Transverse colon (tissue), 4 donors: Measurements from ENCODE around the gene TAS1R3. TPM values are rescaled to one million over a fixed set of nuclear protein-coding genes. Genes with fewer than 3 reads are reported as not detected.

ENCODE experiments used
- DNase-seq: peaks from one replicate; pipeline ENCODE4 v3.0.0-alpha.2; 2019
- H3K27ac ChIP-seq, 4 donors: fragments of 200-600 bp; sonication (generic); 2 replicates each; pipeline ENCODE4 v1.5.1; 2016 to 2018; ENCODE audit warnings: inconsistent platforms in 4 of 4
- H3K27me3 ChIP-seq: fragments of 200-600 bp; sonication (generic); 2 replicates; pipeline ENCODE4 v1.5.1; 2017; ENCODE audit warnings: inconsistent platforms
- H3K36me3 ChIP-seq, 4 donors: fragments of 200-600 bp; sonication (generic); 2 replicates each; pipeline ENCODE4 v1.5.1; 2017 to 2019; ENCODE audit warnings: inconsistent platforms in 4 of 4
- H3K4me1 ChIP-seq, 4 donors: fragments of 200-600 bp; sonication (generic); 2 replicates each; pipeline ENCODE4 v1.5.1; 2017 to 2020; ENCODE audit warnings: inconsistent platforms in 4 of 4
- H3K4me3 ChIP-seq, 4 donors: fragments of 200-600 bp; sonication (generic); 1 replicate in 1 of 4; 2 replicates in 3 of 4; pipeline versions ENCODE4 v1.5.1 to v1.6.1; 2017 to 2019; ENCODE audit warnings: inconsistent platforms in 4 of 4
- H3K9me3 ChIP-seq, 2 donors: fragments of 200-600 bp; sonication (generic); 2 replicates each; pipeline ENCODE4 v1.5.1; 2017 to 2019; ENCODE audit warnings: inconsistent platforms in 2 of 2
- CTCF ChIP-seq, 5 experiments: fragments of 200-600 bp in 3 of 5; fragments of 450-650 bp in 2 of 5; sonication (generic) in 3 of 5; IDR thresholded peaks; 1 replicate in 2 of 5; 2 replicates in 3 of 5; pipeline ENCODE4 v1.5.1; 2016 to 2017; ENCODE audit warnings: antibody characterized with exemption in 5 of 5, inconsistent platforms in 3 of 5, mild to moderate bottlenecking in 2 of 5, moderate library complexity in 1 of 5
- EP300 ChIP-seq: sonication (generic); formaldehyde crosslinking; IDR thresholded peaks from one replicate; pipeline ENCODE4 v1.6.1; 2017; ENCODE audit warnings: antibody characterized with exemption, low read depth
- POLR2A ChIP-seq: fragments of 450-650 bp; IDR thresholded peaks from one replicate; pipeline ENCODE4 v1.6.1; 2016; ENCODE audit warnings: antibody characterized with exemption, mild to moderate bottlenecking, moderate library complexity
- POLR2AphosphoS5 ChIP-seq, 3 donors: sonication (generic); formaldehyde crosslinking; IDR thresholded peaks; one replicate each; pipeline ENCODE4 v1.6.1; 2016; ENCODE audit warnings: antibody characterized with exemption in 3 of 3
- WGBS, 2 donors: methylation state at CpG; one replicate each; pipeline ENCODE4 v1.1.5; 2018; ENCODE audit warnings: low coverage in 1 of 2; 5-methylcytosine and 5-hydroxymethylcytosine counted together
- in situ Hi-C, 4 donors: fragments of 200-750 bp; cut with MboI; loops; one replicate each; pipeline versions ENCODE4 v1.15.0 to v1.15.1; 2017; ENCODE audit warnings: low sequenced_read_pairs in 3 of 4, low pct_ligation_motif_present in 1 of 4, low pct_unique_long_range_greater_than_20kb in 1 of 4
- intact Hi-C: fragments of 100-400 bp; cut with DNase I; formaldehyde crosslinking; loops from one replicate; pipeline ENCODE4 v1.15.1; 2023; ENCODE audit warnings: low total_unique reads
- total RNA-seq, 4 donors: library from RNA; depleted of rRNA; stranded (reverse); fragments of >200 nt; gene quantifications; one replicate each; pipeline ENCODE4 v1.1.0, GENCODE V29; 2016

The TAS1R3 gene
- total RNA-seq, 4 donors from 2014 or later, result 0.40 to 2.0 (median 1.9) TPM; not detected in 1

GRCh38 chr1:1326075-1326605, 4.9 kb upstream of the TAS1R3 start:
- peak overlapping the region in 2 of 4 donors; percentile 89 to 94 for H3K4me3 ChIP-seq
- peak overlapping the region; percentile 90 to 98 (median 92) for H3K27ac ChIP-seq
- H3K27me3 ChIP-seq, result peaks cover under 1% of the 10 kb centered on the region
- intact Hi-C loops, result no loop called here
- WGBS, 2 donors, result 41 to 47% methylated on average over 4 to 8 of the region's 8 CpGs
- H3K4me1 ChIP-seq, result peaks cover 24 to 37% (median 27%) of the 10 kb centered on the region in 4 donors
- DNase-seq, result no peak
- no peaks in the 10 kb centered on the region for H3K9me3 ChIP-seq
- no peak for TF ChIP-seq EP300
- TF ChIP-seq CTCF (IDR thresholded peaks at IDR 0.05), result no peak
- TF ChIP-seq POLR2A, result no peak
- no peak for TF ChIP-seq POLR2AphosphoS5 (IDR thresholded peaks at IDR 0.05)
- H3K36me3 ChIP-seq, result peaks cover 0 to 6% (median 0%) of the 10 kb centered on the region in 4 donors
- in situ Hi-C loops, result no loop called here

GRCh38 chr1:1327291-1327690, 3.8 kb upstream of the TAS1R3 start:
- no peak for DNase-seq
- intact Hi-C loops (no loop called here), in situ Hi-C loops (no loop called here)
- Histone ChIP-seq H3K36me3 (peaks cover 0 to 6% (median 0%) of the 10 kb centered on the region in 4 donors), H3K27ac (no peak overlapping the region), H3K27me3 (peaks cover 12% of the 10 kb centered on the region), H3K4me1 (peaks cover 19 to 35% (median 30%) of the 10 kb centered on the region in 4 donors), H3K4me3 (no peak overlapping the region), H3K9me3 (no peaks in the 10 kb centered on the region)
- TF ChIP-seq EP300, result no peak
- TF ChIP-seq POLR2AphosphoS5 (IDR thresholded peaks at IDR 0.05), result no peak
- no peak for TF ChIP-seq CTCF (IDR thresholded peaks at IDR 0.05)
- TF ChIP-seq POLR2A, result no peak
- WGBS, 2 donors, result 93% methylated on average over 40 of the region's 40 CpGs; no CpG with 5 or more reads in 1 of the 2 donors

DNA sequence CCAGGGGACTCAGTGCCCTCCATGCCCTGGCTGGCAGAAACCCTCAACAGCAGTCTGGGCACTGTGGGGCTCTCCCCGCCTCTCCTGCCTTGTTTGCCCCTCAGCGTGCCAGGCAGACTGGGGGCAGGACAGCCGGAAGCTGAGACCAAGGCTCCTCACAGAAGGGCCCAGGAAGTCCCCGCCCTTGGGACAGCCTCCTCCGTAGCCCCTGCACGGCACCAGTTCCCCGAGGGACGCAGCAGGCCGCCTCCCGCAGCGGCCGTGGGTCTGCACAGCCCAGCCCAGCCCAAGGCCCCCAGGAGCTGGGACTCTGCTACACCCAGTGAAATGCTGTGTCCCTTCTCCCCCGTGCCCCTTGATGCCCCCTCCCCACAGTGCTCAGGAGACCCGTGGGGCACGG, 2.8 kb upstream of the TAS1R3 start:
- TF ChIP-seq EP300 (no peak), POLR2A (no peak), CTCF (IDR thresholded peaks at IDR 0.05) (no peak), POLR2AphosphoS5 (IDR thresholded peaks at IDR 0.05) (no peak)
- WGBS, 2 donors, result 84% methylated on average over 14 of the region's 15 CpGs; no CpG with 5 or more reads in 1 of the 2 donors
- Histone ChIP-seq H3K36me3 (peaks cover 0 to 6% (median 0%) of the 10 kb centered on the region in 4 donors), H3K27me3 (peaks cover 12% of the 10 kb centered on the region), H3K4me1 (peaks cover 23 to 35% (median 30%) of the 10 kb centered on the region in 4 donors), H3K9me3 (no peaks in the 10 kb centered on the region), H3K27ac (no peak overlapping the region), H3K4me3 (no peak overlapping the region)
- DNase-seq, result no peak
- intact Hi-C loops, result no loop called here
- in situ Hi-C loops, result no loop called here

DNA sequence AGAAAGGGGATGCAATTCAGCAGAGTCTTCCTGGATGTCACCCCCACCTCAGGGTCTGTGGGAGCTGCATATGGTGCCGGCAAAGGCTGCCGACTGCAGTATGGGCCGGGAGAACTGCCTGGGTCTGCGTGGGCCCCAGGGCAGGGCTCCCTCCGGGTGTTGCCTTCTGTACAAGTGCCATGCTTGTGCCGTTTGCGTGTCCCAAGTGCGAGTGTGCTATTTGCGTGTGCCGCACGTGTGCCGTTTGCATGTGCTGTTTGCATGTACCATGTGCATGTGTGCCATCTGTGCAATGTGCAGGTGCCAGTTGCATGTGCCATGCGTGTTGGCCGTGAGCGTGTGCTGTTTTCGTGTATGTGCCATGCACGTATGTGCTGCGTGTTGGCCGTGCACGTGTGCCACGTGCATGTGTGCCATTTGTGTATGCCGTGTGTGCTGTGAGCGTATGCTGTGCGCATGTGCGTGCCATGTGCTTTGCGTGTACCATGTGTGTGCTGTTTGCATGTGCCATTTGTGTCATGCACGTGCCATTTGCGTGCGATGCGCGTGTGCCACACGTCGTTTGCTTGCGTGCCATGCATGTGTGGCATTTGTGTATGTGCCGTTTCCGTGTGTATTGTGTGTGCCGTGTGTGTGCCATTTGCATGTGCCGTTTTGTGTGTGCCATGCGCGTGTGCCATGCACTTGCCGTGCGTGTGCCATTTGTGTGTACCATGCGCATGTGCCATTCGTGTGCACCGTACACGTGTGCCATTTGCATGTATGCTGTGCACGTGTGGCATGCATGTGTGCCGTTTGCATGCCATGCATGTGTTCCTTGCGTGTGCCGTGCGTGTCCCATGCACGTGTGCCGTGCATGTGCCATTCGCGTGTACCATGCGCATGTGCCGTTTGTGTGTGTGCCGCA, 1.5 kb upstream of the TAS1R3 start:
- H3K4me3 ChIP-seq, result no peak overlapping the region
- TF ChIP-seq EP300 (no peak), POLR2AphosphoS5 (IDR thresholded peaks at IDR 0.05) (peak in 2 of 3 donors; percentile 43 to 45), POLR2A (no peak)
- peaks cover 12% of the 10 kb centered on the region for H3K27me3 ChIP-seq
- WGBS, 2 donors, result 93% methylated on average over 56 of the region's 58 CpGs; no CpG with 5 or more reads in 1 of the 2 donors
- in situ Hi-C loops, result no loop called here
- no peaks in the 10 kb centered on the region for H3K9me3 ChIP-seq
- no peak for DNase-seq
- peaks cover 0 to 6% (median 0%) of the 10 kb centered on the region in 4 donors for H3K36me3 ChIP-seq
- H3K27ac ChIP-seq, result no peak overlapping the region
- intact Hi-C loops, result no loop called here
- peaks cover 20 to 33% (median 30%) of the 10 kb centered on the region in 4 donors for H3K4me1 ChIP-seq
